Raji (cell line): ENCODE measurements around the gene ERRFI1.

Experiments
- POLR2A ChIP-seq: IDR thresholded peaks from 2 replicates; pipeline ENCODE4 v1.6.1; 2011; ENCODE audit warnings: low read depth, low read length, control low read depth; ENCODE audit not compliant: insufficient read depth

Gene ERRFI1

DNA sequence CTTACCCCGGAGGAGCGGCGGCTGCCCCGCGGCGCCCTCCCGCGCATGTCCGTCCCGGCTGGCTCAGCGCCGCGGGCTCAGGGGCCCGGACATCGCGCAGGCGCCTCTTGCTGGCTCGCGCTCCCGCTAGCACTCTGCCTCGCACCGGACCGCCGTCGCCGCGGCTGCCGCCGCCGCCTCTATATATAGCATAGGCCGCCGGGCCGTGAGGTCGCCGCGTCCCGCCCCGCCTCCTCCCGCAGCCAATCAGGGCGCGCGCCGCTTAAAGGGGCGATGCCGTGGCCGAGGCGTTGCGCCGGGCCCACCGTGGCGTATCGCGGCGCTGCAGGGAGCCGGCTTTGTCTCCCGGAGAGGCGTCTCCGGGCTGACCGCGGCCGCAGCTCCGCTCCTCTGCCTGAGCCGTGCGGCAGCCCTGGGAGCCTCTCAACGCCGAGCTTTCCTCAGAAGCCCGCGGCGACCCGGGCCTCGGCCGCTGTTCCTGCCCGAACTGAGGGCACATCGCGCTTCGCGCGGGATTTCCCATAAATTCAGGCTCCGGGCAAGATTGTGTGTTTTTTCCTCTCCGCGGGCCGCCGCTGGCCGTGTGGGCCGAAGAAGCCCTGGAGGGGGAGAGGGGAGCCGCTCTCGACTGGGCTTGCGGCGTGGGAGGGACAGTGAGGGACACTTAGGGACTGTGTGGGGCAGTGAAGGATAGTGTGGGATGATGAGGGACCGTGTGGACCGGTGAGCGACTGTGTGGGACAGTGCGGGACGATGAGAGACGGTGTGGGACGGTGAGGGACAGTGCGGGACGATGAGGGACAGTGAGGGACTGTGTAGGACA, at the start of gene ERRFI1:
ERRFI1 (minus strand) TSS at position 157 of the 823 bp plus-strand sequence. CDS start 10,690 bp downstream, outside the sequence.
- TF ChIP-seq POLR2A: no peak

- no peak for TF ChIP-seq POLR2A
These were observed 49.5 kb upstream of the ERRFI1 start for GRCh38 chr1:8075511-8076051.

- no peak for TF ChIP-seq POLR2A
These were observed 47.2 kb upstream of the ERRFI1 start for GRCh38 chr1:8073112-8073855.

GRCh38 chr1:8070381-8070811, 44.3 kb upstream of the ERRFI1 start:
- no peak for TF ChIP-seq POLR2A

DNA sequence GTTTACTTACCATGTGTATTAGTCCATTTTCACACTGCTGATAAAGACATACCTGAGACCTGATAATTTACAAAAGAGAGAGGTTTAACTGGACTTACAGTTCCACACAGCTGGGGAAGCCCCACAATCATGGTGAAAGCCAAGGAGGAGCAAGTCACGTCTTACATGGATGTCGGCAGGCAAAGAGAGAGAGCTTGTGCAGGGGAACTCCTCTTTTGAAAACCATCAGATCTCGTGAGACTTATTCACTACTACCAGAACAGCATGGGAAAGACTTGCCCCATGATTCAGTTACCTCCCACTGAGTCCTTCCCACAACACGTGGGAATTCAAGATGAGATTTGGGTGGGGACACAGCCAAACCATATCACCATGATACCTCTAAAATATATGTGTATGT, 39.3 kb upstream of the ERRFI1 start:
- TF ChIP-seq POLR2A: no peak

GRCh38 chr1:8063298-8064036, 37.4 kb upstream of the ERRFI1 start:
- TF ChIP-seq POLR2A: no peak

DNA sequence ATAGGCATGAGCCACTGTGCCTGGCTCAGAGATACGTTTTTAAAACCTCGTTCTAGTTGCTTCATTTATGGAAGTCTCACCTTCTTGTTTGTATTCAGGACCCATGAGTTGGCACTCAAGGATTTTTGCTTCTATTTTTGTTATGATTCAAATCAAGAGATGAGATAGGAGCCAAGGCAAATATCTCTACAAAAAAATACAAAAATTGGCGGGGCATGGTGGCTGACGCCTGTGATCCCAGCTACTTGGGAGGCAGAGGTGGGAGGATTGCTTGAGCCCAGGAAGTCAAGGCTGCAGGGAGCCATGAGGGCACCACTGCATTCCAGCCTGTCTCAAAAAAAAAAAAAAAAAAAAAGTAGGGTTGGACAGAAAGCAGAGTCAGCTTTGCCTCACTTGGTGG, 36.8 kb upstream of the ERRFI1 start:
- TF ChIP-seq POLR2A: no peak

DNA sequence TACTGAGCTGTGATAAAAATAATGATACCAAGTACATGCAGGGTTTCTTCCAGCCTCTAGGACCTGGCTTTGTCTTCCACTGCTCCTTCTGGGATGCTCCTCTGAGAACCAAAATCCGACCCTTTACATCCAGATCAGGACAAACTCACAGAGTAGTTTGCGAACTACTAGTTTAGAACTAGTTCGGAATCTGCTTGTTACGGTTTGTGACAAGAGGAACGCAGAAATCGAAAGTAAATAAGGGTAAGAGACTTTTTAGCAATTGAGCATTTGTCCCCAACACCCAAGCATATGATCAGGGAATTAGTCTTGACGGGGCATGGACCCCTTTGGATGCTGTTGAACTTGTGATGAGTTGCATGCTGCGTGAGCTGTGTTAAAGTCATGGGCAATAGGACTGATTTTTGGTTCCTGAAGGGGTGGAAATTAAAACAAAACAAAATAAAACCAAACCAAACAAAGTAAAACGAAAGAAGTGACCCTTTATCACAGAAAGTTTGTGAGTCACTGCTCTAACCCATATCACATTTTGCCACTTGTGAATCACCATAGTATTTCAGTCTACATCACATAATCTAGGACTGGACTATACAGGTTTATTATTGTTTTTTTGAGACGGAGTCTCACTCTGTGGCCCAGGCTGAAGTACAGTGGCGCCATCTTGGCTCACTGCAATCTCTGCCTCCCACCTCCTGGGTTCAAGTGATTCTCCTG, 35.7 kb upstream of the ERRFI1 start:
- TF ChIP-seq POLR2A: no peak

DNA sequence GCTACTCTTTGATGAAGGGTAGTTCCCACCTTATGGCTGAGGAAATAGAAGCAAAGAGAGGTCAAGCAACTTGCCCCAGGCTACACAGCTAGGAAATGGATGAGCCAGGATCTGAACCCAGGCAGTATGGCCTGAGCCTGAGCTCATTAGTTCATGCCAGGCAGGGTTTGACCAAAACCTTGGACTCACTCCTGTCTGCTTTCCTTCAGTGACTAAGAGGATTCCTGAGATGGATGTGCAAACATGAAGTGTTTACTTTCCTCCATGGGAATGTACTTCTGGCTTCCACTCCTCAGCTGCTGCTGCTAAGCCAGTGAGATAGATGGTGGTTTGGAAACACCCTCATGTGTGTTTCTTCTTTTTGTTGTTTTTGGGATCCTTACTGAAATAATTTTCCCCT, 35.1 kb upstream of the ERRFI1 start:
- TF ChIP-seq POLR2A: no peak

- TF ChIP-seq POLR2A: no peak
These were observed 33.1 kb upstream of the ERRFI1 start for GRCh38 chr1:8059161-8059622.

GRCh38 chr1:8055973-8056372, 29.9 kb upstream of the ERRFI1 start:
- no peak for TF ChIP-seq POLR2A

- TF ChIP-seq POLR2A: no peak
These were observed 27.9 kb upstream of the ERRFI1 start for GRCh38 chr1:8053878-8054567.

DNA sequence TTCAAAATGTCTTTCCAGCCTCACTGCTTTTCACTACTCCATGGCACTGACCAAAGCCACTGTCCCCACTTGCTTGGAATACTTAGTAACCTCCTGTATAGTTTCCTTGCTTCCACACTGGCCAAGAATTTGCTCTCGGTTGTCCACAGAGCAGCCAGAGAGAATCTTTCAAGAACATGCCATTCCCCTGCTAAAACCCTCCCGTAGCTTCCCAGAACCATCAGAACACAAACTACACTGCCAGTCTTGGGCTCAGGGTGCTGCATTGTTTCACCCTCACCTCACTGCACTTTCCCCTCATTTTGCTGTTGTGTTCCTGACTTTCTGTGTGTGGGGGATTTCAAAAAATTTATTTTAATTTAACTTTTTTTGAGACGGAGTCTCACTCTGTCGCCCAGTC, 25.5 kb upstream of the ERRFI1 start:
- no peak for TF ChIP-seq POLR2A
